ENCODE results near the gene G6PC3. TPM values are rescaled to one million over a fixed set of nuclear protein-coding genes. Genes with fewer than 3 reads are reported as not detected.

Gene G6PC3
- total RNA-seq, 1 experiment from 2014 or later, result 84.1 TPM

Small RNA genes lying within 50 kb of the gene (small RNA-seq; reads per million reads assigned to genes)
- 0 to 0.12 reads per million in 2 experiments for gene RF00012

Other genes with a start within 250 kb of the G6PC3 start
- gene MPP3, start 237.6 kb upstream of the G6PC3 start, total RNA-seq (2014; rRNA removed; shearing (Covaris generic)), result 4.0 and 6.3 TPM in 2 replicates
- gene CD300LG, start 223.6 kb upstream of the G6PC3 start, total RNA-seq (2014; rRNA removed; shearing (Covaris generic)), result not detected in 2 replicates
- gene MPP2, start 163.2 kb upstream of the G6PC3 start, total RNA-seq (2014; rRNA removed; shearing (Covaris generic)), result 1.8 TPM in 2 replicates
- 1.3 TPM in 1 of 2 replicates, not detected in the other for gene PPY, start 128.3 kb upstream of the G6PC3 start, total RNA-seq (2014; rRNA removed; shearing (Covaris generic))
- gene PYY, start 116.8 kb upstream of the G6PC3 start, total RNA-seq (2014; rRNA removed; shearing (Covaris generic)), result not detected in 2 replicates
- 0.96 and 1.8 TPM in 2 replicates for gene NAGS, start 66.1 kb upstream of the G6PC3 start, total RNA-seq (2014; rRNA removed; shearing (Covaris generic))
- gene TMEM101, start 55.8 kb upstream of the G6PC3 start, total RNA-seq (2014; rRNA removed; shearing (Covaris generic)), result 72.6 and 77.1 TPM in 2 replicates
- gene LSM12, start 4.1 kb upstream of the G6PC3 start, total RNA-seq (2014; rRNA removed; shearing (Covaris generic)), result 49.2 and 49.8 TPM in 2 replicates
- gene HDAC5, start 52.9 kb downstream of the G6PC3 start, total RNA-seq (2014; rRNA removed; shearing (Covaris generic)), result 30.6 and 33.7 TPM in 2 replicates
- gene HROB, start 71.2 kb downstream of the G6PC3 start, total RNA-seq (2014; rRNA removed; shearing (Covaris generic)), result 3.2 and 4.2 TPM in 2 replicates
- not detected in 2 replicates for gene ASB16, start 100.0 kb downstream of the G6PC3 start, total RNA-seq (2014; rRNA removed; shearing (Covaris generic))
- gene TMUB2, start 116.2 kb downstream of the G6PC3 start, total RNA-seq (2014; rRNA removed; shearing (Covaris generic)), result 25.7 and 27.0 TPM in 2 replicates
- gene ATXN7L3, start 129.1 kb downstream of the G6PC3 start, total RNA-seq (2014; rRNA removed; shearing (Covaris generic)), result 28.8 and 29.9 TPM in 2 replicates
- 52.9 and 59.1 TPM in 2 replicates for gene UBTF, start 148.9 kb downstream of the G6PC3 start, total RNA-seq (2014; rRNA removed; shearing (Covaris generic))
- 0.05 TPM in 1 of 2 replicates, not detected in the other for gene SLC4A1, start 197.4 kb downstream of the G6PC3 start, total RNA-seq (2014; rRNA removed; shearing (Covaris generic))
- 0.50 and 0.67 TPM in 2 replicates for gene RUNDC3A, start 237.9 kb downstream of the G6PC3 start, total RNA-seq (2014; rRNA removed; shearing (Covaris generic))